T-cell (primary cell): ENCODE measurements around the gene SH3BP4. TPM values are rescaled to one million over a fixed set of nuclear protein-coding genes. Genes with fewer than 3 reads are reported as not detected.

ENCODE experiments used
- ATAC-seq, 4 experiments: fragments of 200-7000 bp in 3 of 4; fragments of 150-1000 bp in 1 of 4; cut with Tn5 transposase; replicated peaks in 1 of 4; 1 replicate in 3 of 4; 2 replicates in 1 of 4; pipeline ENCODE4 v1.10.0; 2021; ENCODE audit warnings: moderate library complexity in 3 of 4, mild to moderate bottlenecking in 2 of 4, moderate number of reproducible peaks in 1 of 4
- CTCF ChIA-PET, 2 donors: fragments of 300-600 bp; sonication (Branson Sonifier 250); formaldehyde crosslinking; loops; one replicate each; lab custom pipeline; 2022; ENCODE audit warnings: antibody characterized with exemption in 2 of 2; lab: Charles Lee
- POLR2A ChIA-PET, 2 donors: fragments of 300-600 bp; sonication (Branson Sonifier 250); formaldehyde crosslinking; loops; one replicate each; lab custom pipeline; 2022; ENCODE audit warnings: antibody characterized with exemption in 2 of 2; lab: Charles Lee
- DNase-seq, 35 experiments: peaks; one replicate each; pipeline versions ENCODE4 v3.0.0 to v3.0.0-alpha.2; 2013 to 2023
- H3K27ac ChIP-seq: one replicate; pipeline ENCODE4 v1.5.1; 2013; ENCODE audit warnings: low read length
- H3K27me3 ChIP-seq, 2 experiments: replicated peaks in 1 of 2; 1 replicate in 1 of 2; 2 replicates in 1 of 2; pipeline versions ENCODE4 v1.6.1 to v1.7.0; 2013; ENCODE audit warnings: low read length in 1 of 2, mixed read lengths in 1 of 2; ENCODE audit not compliant: control insufficient read depth in 2 of 2, insufficient read depth in 2 of 2; ENCODE audit errors: extremely low read depth in 1 of 2
- H3K36me3 ChIP-seq, 2 donors: 1 replicate in 1 of 2; 2 replicates in 1 of 2; pipeline versions ENCODE4 v1.6.1 to v1.7.0; 2013; ENCODE audit warnings: low read length in 1 of 2; ENCODE audit not compliant: control insufficient read depth in 2 of 2, insufficient read depth in 1 of 2; ENCODE audit errors: extremely low read depth in 1 of 2
- H3K4me1 ChIP-seq, 2 experiments: 1 replicate in 1 of 2; 2 replicates in 1 of 2; pipeline versions ENCODE4 v1.6.1 to v1.7.0; 2013; ENCODE audit warnings: low read length in 2 of 2, mixed read lengths in 1 of 2; ENCODE audit not compliant: insufficient read depth in 2 of 2, control insufficient read depth in 1 of 2; ENCODE audit errors: extremely low read depth in 1 of 2
- H3K4me3 ChIP-seq, 2 donors: 1 replicate in 1 of 2; 2 replicates in 1 of 2; pipeline versions ENCODE4 v1.5.1 to v1.7.0; 2013; ENCODE audit warnings: mild to moderate bottlenecking in 2 of 2, low read length in 1 of 2, moderate library complexity in 1 of 2; ENCODE audit not compliant: control insufficient read depth in 1 of 2; ENCODE audit errors: extremely low read depth in 1 of 2
- H3K9me3 ChIP-seq: 2 replicates; pipeline ENCODE4 v1.7.0; 2013
- H3K27ac Mint-ChIP-seq, 2 donors: one replicate each; pipeline ENCODE4 v1.8.0; 2020 to 2021; ENCODE audit warnings: mild to moderate bottlenecking in 2 of 2, mixed read lengths in 2 of 2
- H3K27me3 Mint-ChIP-seq, 2 donors: one replicate each; pipeline ENCODE4 v1.8.0; 2021 to 2022; ENCODE audit warnings: mixed read lengths in 2 of 2
- H3K36me3 Mint-ChIP-seq: one replicate; pipeline ENCODE4 v1.8.0; 2021; ENCODE audit warnings: mixed read lengths
- H3K4me1 Mint-ChIP-seq, 3 donors: one replicate each; pipeline ENCODE4 v1.8.0; 2020 to 2022; ENCODE audit warnings: mixed read lengths in 3 of 3, mild to moderate bottlenecking in 1 of 3
- H3K4me3 Mint-ChIP-seq, 3 donors: one replicate each; pipeline ENCODE4 v1.8.0; 2020 to 2022; ENCODE audit warnings: mild to moderate bottlenecking in 3 of 3, mixed read lengths in 3 of 3, moderate library complexity in 3 of 3
- H3K9me3 Mint-ChIP-seq, 3 donors: one replicate each; pipeline ENCODE4 v1.8.0; 2020 to 2022; ENCODE audit warnings: mixed read lengths in 3 of 3
- WGBS: methylation state at CpG from one replicate; pipeline ENCODE4 v1.1.5; 2013; ENCODE audit warnings: missing lambda C conversion rate; ENCODE audit not compliant: insufficient coverage; 5-methylcytosine and 5-hydroxymethylcytosine counted together
- total RNA-seq, 35 experiments: library from RNA in 6 of 35; stranded (reverse) in 6 of 35; fragments of 120-200 nt in 1 of 35; gene quantifications; one replicate each; pipeline versions ENCODE4 v1.2.1 to v1.2.4 and lab custom pipeline; 2013 to 2026

Gene SH3BP4
- total RNA-seq, 5 donors from 2014 or later (not counting 1 experiment from before 2014, with no cell fraction given), result 0.14 to 1.3 (median 0.50) TPM

GRCh38 chr2:235041221-235041917 is 89.6 kb downstream of the SH3BP4 start:
- no peaks in the 10 kb centered on the region for H3K36me3 Mint-ChIP-seq
- no peaks in the 10 kb centered on the region for H3K9me3 Mint-ChIP-seq
- H3K4me1 Mint-ChIP-seq, result peaks cover 10 to 22% (median 19%) of the 10 kb centered on the region in 3 donors
- Histone ChIP-seq H3K4me1 (peaks cover 0 to 14% of the 10 kb centered on the region in 2 experiments), H3K27ac (no peak overlapping the region), H3K36me3 (no peaks in the 10 kb centered on the region), H3K27me3 (peaks cover 0 to 17% of the 10 kb centered on the region in 2 experiments), H3K4me3 (no peak overlapping the region), H3K9me3 (no peaks in the 10 kb centered on the region)
- CTCF ChIA-PET, result interaction anchor here in 1 of 2 donors (0.6 kb wide), 1 partner anchor 916 kb away, joined by 3 read pairs; no protein-coding TSS in a partner anchor
- WGBS, result 86% methylated on average over 31 of the region's 31 CpGs
- DNase-seq, result no peak
- no peak for ATAC-seq
- H3K4me3 Mint-ChIP-seq, result no peak overlapping the region
- no peak overlapping the region for H3K27ac Mint-ChIP-seq
- peaks cover 0 to 7% of the 10 kb centered on the region in 2 donors for H3K27me3 Mint-ChIP-seq
- POLR2A ChIA-PET, result interaction anchor here in 1 of 2 donors (0.6 kb wide), 1 partner anchor 248 kb away, joined by 4 read pairs; no protein-coding TSS in a partner anchor

GRCh38 chr2:235041918-235042575 is 90.2 kb downstream of the SH3BP4 start:
- Mint-ChIP-seq H3K27me3 (peaks cover 0 to 11% of the 10 kb centered on the region in 2 donors), H3K4me3 (no peak overlapping the region)
- no peak for ATAC-seq

GRCh38 chr2:235042576-235043515 is 91.0 kb downstream of the SH3BP4 start:
- Mint-ChIP-seq H3K9me3 (no peaks in the 10 kb centered on the region), H3K4me3 (no peak overlapping the region), H3K36me3 (no peaks in the 10 kb centered on the region), H3K27me3 (peaks cover 6 to 17% of the 10 kb centered on the region in 2 donors), H3K27ac (no peak overlapping the region), H3K4me1 (peaks cover 10 to 23% (median 21%) of the 10 kb centered on the region in 3 donors)
- DNase-seq, result no peak
- ChIA-PET CTCF (no interaction called here), POLR2A (no interaction called here)
- WGBS, result 90% methylated on average over 35 of the region's 49 CpGs
- Histone ChIP-seq H3K4me1 (peaks cover 0 to 14% of the 10 kb centered on the region in 2 experiments), H3K27me3 (peaks cover 0 to 17% of the 10 kb centered on the region in 2 experiments), H3K36me3 (no peaks in the 10 kb centered on the region), H3K9me3 (no peaks in the 10 kb centered on the region), H3K27ac (no peak overlapping the region), H3K4me3 (no peak overlapping the region)
- ATAC-seq, result no peak

More at GRCh38 chr2:235041918-235042575, 90.2 kb downstream of the SH3BP4 start:
- Histone ChIP-seq H3K9me3 (no peaks in the 10 kb centered on the region), H3K4me1 (peaks cover 0 to 14% of the 10 kb centered on the region in 2 experiments), H3K27me3 (peaks cover 0 to 17% of the 10 kb centered on the region in 2 experiments), H3K36me3 (no peaks in the 10 kb centered on the region), H3K27ac (no peak overlapping the region), H3K4me3 (no peak overlapping the region)
- Mint-ChIP-seq H3K9me3 (no peaks in the 10 kb centered on the region), H3K36me3 (no peaks in the 10 kb centered on the region), H3K4me1 (peaks cover 10 to 23% (median 21%) of the 10 kb centered on the region in 3 donors), H3K27ac (no peak overlapping the region)
- WGBS, result 87% methylated on average over 19 of the region's 25 CpGs
- CTCF ChIA-PET, result interaction anchor here in 1 of 2 donors (0.6 kb wide), 1 partner anchor 916 kb away, joined by 3 read pairs; no protein-coding TSS in a partner anchor
- POLR2A ChIA-PET, result interaction anchor here in 1 of 2 donors (0.6 kb wide), 1 partner anchor 249 kb away, joined by 4 read pairs; no protein-coding TSS in a partner anchor
- DNase-seq, result no peak

GRCh38 chr2:235043762-235044500 is 92.1 kb downstream of the SH3BP4 start:
- DNase-seq (peak in 4 of 35 experiments; percentile 2 to 35 (median 8)), ATAC-seq (peak in 1 of 4 experiments; percentile 5)
- Mint-ChIP-seq H3K4me3 (peak overlapping the region in 1 of 3 donors; percentile 31), H3K27ac (no peak overlapping the region), H3K4me1 (peaks cover 10 to 23% (median 21%) of the 10 kb centered on the region in 3 donors), H3K36me3 (no peaks in the 10 kb centered on the region), H3K27me3 (peaks cover 6 to 18% of the 10 kb centered on the region in 2 donors), H3K9me3 (no peaks in the 10 kb centered on the region)
- H3K4me3 ChIP-seq, result no peak overlapping the region
- H3K4me1 ChIP-seq, result peaks cover 0 to 14% of the 10 kb centered on the region in 2 experiments
- CTCF ChIA-PET, result no interaction called here
- no peaks in the 10 kb centered on the region for H3K9me3 ChIP-seq
- no peak overlapping the region for H3K27ac ChIP-seq
- POLR2A ChIA-PET, result no interaction called here
- peaks cover 0 to 17% of the 10 kb centered on the region in 2 experiments for H3K27me3 ChIP-seq
- H3K36me3 ChIP-seq, result no peaks in the 10 kb centered on the region
- 66% methylated on average over 14 of the region's 22 CpGs for WGBS

- Mint-ChIP-seq H3K4me1 (peaks cover 10 to 23% (median 21%) of the 10 kb centered on the region in 3 donors), H3K36me3 (no peaks in the 10 kb centered on the region), H3K9me3 (no peaks in the 10 kb centered on the region), H3K27me3 (peaks cover 6 to 18% of the 10 kb centered on the region in 2 donors), H3K4me3 (peak overlapping the region in 1 of 3 donors; percentile 42), H3K27ac (no peak overlapping the region)
- POLR2A ChIA-PET, result no interaction called here
- peaks cover 0 to 14% of the 10 kb centered on the region in 2 experiments for H3K4me1 ChIP-seq
- CTCF ChIA-PET, result no interaction called here
- peaks cover 0 to 21% of the 10 kb centered on the region in 2 experiments for H3K27me3 ChIP-seq
- no peaks in the 10 kb centered on the region for H3K9me3 ChIP-seq
- no peak overlapping the region for H3K27ac ChIP-seq
- ATAC-seq (no peak), DNase-seq (no peak)
- H3K36me3 ChIP-seq, result no peaks in the 10 kb centered on the region
- WGBS, result 76% methylated on average over 32 of the region's 32 CpGs
- H3K4me3 ChIP-seq, result no peak overlapping the region
Measured at GRCh38 chr2:235044501-235045271, 92.9 kb downstream of the SH3BP4 start.
